Gastroesophageal sphincter (tissue), 4 donors: ENCODE measurements around the gene ALDH6A1. TPM values are rescaled to one million over a fixed set of nuclear protein-coding genes. Genes with fewer than 3 reads are reported as not detected.

Experiments used
- ATAC-seq: fragments of 150-250 bp; one replicate; pipeline ENCODE4 v1.9.1; 2016; ENCODE audit warnings: mild to moderate bottlenecking, moderate library complexity
- H3K27ac ChIP-seq, 4 donors: fragments of 200-600 bp; sonication (generic) in 3 of 4; 1 replicate in 3 of 4; 2 replicates in 1 of 4; pipeline ENCODE4 v1.5.1; 2016 to 2019
- H3K27me3 ChIP-seq: fragments of 200-600 bp; sonication (generic); one replicate; pipeline ENCODE4 v1.5.1; 2019
- H3K36me3 ChIP-seq, 2 donors: fragments of 200-600 bp; sonication (generic); one replicate each; pipeline ENCODE4 v1.5.1; 2019; ENCODE audit warnings: control low read depth in 1 of 2
- H3K4me1 ChIP-seq, 3 donors: fragments of 200-600 bp; sonication (generic); 1 replicate in 2 of 3; 2 replicates in 1 of 3; pipeline ENCODE4 v1.5.1; 2016 to 2019; ENCODE audit warnings: control low read depth in 2 of 3
- H3K4me3 ChIP-seq, 2 donors: fragments of 200-600 bp; sonication (generic); one replicate each; pipeline ENCODE4 v1.5.1; 2019; ENCODE audit warnings: mild to moderate bottlenecking in 1 of 2, moderate library complexity in 1 of 2
- H3K9me3 ChIP-seq, 3 donors: fragments of 200-600 bp; sonication (generic); one replicate each; pipeline ENCODE4 v1.5.1; 2017 to 2019; ENCODE audit warnings: control low read depth in 2 of 3
- CTCF ChIP-seq, 4 experiments: fragments of 200-600 bp in 2 of 4; fragments of 450-650 bp in 2 of 4; sonication (generic) in 1 of 4; IDR thresholded peaks; one replicate each; pipeline ENCODE4 v1.5.1; 2017 to 2019; ENCODE audit warnings: antibody characterized with exemption in 4 of 4, mild to moderate bottlenecking in 2 of 4, moderate library complexity in 2 of 4
- EP300 ChIP-seq: sonication (generic); formaldehyde crosslinking; IDR thresholded peaks from one replicate; pipeline ENCODE4 v1.6.1; 2017; ENCODE audit warnings: antibody characterized with exemption, mild to moderate bottlenecking
- POLR2A ChIP-seq, 2 donors: fragments of 450-650 bp; IDR thresholded peaks; one replicate each; pipeline ENCODE4 v1.6.1; 2017; ENCODE audit warnings: antibody characterized with exemption in 2 of 2, mild to moderate bottlenecking in 2 of 2, moderate library complexity in 1 of 2
- POLR2AphosphoS5 ChIP-seq: sonication (generic); formaldehyde crosslinking; IDR thresholded peaks from one replicate; pipeline ENCODE4 v1.6.1; 2017; ENCODE audit warnings: antibody characterized with exemption
- WGBS, 2 donors: methylation state at CpG; one replicate each; pipeline ENCODE4 v1.1.5; 2018; ENCODE audit warnings: low coverage in 1 of 2; 5-methylcytosine and 5-hydroxymethylcytosine counted together
- total RNA-seq, 4 donors: library from RNA; depleted of rRNA; stranded (reverse); fragments of >200 nt; gene quantifications; one replicate each; pipeline ENCODE4 v1.1.0, GENCODE V29; 2016

ALDH6A1 gene
- total RNA-seq, 4 donors from 2014 or later, result 47.9 to 70.5 (median 61.3) TPM

GRCh38 chr14:74062809-74063150 is 21.5 kb downstream of the ALDH6A1 start:
- ATAC-seq, result no peak
- Histone ChIP-seq H3K9me3 (peaks cover 0 to 2% (median 0%) of the 10 kb centered on the region in 3 donors), H3K4me1 (no peaks in the 10 kb centered on the region), H3K27me3 (no peaks in the 10 kb centered on the region), H3K4me3 (no peak overlapping the region), H3K36me3 (peaks cover 0 to 100% of the 10 kb centered on the region in 2 donors), H3K27ac (no peak overlapping the region)
- no peak for TF ChIP-seq POLR2A (IDR thresholded peaks at IDR 0.05)
- TF ChIP-seq POLR2AphosphoS5, result no peak
- no peak for TF ChIP-seq EP300
- TF ChIP-seq CTCF (IDR thresholded peaks at IDR 0.05), result no peak
- WGBS, 2 donors, result 92% methylated on average over 2 of the region's 2 CpGs; no CpG with 5 or more reads in 1 of the 2 donors

- WGBS, 2 donors, result 64 to 76% methylated on average over 3 of the region's 3 CpGs
- H3K4me1 ChIP-seq, result no peaks in the 10 kb centered on the region
- no peak overlapping the region for H3K4me3 ChIP-seq
- H3K9me3 ChIP-seq, result no peaks in the 10 kb centered on the region
- TF ChIP-seq EP300 (no peak), CTCF (IDR thresholded peaks at IDR 0.05) (no peak), POLR2A (IDR thresholded peaks at IDR 0.05) (no peak), POLR2AphosphoS5 (no peak)
- no peak overlapping the region for H3K27ac ChIP-seq
- ATAC-seq, result no peak
- no peaks in the 10 kb centered on the region for H3K27me3 ChIP-seq
- peaks cover 0 to 42% of the 10 kb centered on the region in 2 donors for H3K36me3 ChIP-seq
Observed at GRCh38 chr14:74049876-74050495, 34.3 kb downstream of the ALDH6A1 start.

GRCh38 chr14:74048281-74048680 is 36.0 kb downstream of the ALDH6A1 start:
- ATAC-seq, result no peak
- WGBS, 2 donors, result 47 to 52% methylated on average over 2 to 3 of the region's 3 CpGs

DNA sequence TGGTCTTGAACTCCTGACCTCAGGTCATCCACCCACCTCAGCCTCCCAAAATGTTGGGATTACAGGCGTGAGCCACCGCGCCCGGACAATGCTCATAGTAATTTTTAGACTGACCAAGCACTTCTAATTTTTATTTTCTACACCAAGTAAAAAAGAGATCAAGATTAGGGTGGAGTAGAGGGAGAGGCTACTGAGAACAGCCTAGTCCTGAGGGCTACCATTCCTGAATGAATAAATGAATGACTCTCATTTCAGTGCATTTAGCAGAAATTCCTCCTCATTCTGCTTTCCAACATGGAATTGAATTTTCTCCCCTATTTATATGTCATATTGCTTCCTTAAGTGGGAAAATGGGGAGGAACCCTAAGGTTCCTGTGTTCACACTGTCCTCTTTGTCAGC is 38.7 kb downstream of the ALDH6A1 start:
- Histone ChIP-seq H3K4me1 (no peaks in the 10 kb centered on the region), H3K9me3 (no peaks in the 10 kb centered on the region), H3K27me3 (no peaks in the 10 kb centered on the region), H3K36me3 (peaks cover 0 to 50% of the 10 kb centered on the region in 2 donors), H3K27ac (no peak overlapping the region), H3K4me3 (no peak overlapping the region)
- WGBS, 2 donors, result 96 to 100% methylated on average over 4 of the region's 4 CpGs
- TF ChIP-seq POLR2AphosphoS5 (no peak), CTCF (IDR thresholded peaks at IDR 0.05) (no peak), POLR2A (IDR thresholded peaks at IDR 0.05) (no peak), EP300 (no peak)
- ATAC-seq, result no peak

More at GRCh38 chr14:74048281-74048680, 36.0 kb downstream of the ALDH6A1 start:
- Histone ChIP-seq H3K4me1 (no peaks in the 10 kb centered on the region), H3K4me3 (no peak overlapping the region), H3K9me3 (no peaks in the 10 kb centered on the region), H3K27me3 (no peaks in the 10 kb centered on the region), H3K36me3 (peaks cover 0 to 47% of the 10 kb centered on the region in 2 donors), H3K27ac (no peak overlapping the region)
- TF ChIP-seq CTCF (IDR thresholded peaks at IDR 0.05), result no peak
- TF ChIP-seq POLR2AphosphoS5, result no peak
- TF ChIP-seq EP300, result no peak
- no peak for TF ChIP-seq POLR2A (IDR thresholded peaks at IDR 0.05)

GRCh38 chr14:74042296-74042695 is 42.0 kb downstream of the ALDH6A1 start:
- Histone ChIP-seq H3K9me3 (no peaks in the 10 kb centered on the region), H3K4me1 (no peaks in the 10 kb centered on the region), H3K36me3 (peaks cover 0 to 34% of the 10 kb centered on the region in 2 donors), H3K27me3 (no peaks in the 10 kb centered on the region), H3K4me3 (no peak overlapping the region), H3K27ac (no peak overlapping the region)
- 46 to 66% methylated on average over 2 of the region's 2 CpGs for WGBS, 2 donors
- no peak for TF ChIP-seq POLR2A (IDR thresholded peaks at IDR 0.05)
- no peak for TF ChIP-seq EP300
- TF ChIP-seq CTCF (IDR thresholded peaks at IDR 0.05), result no peak
- TF ChIP-seq POLR2AphosphoS5, result no peak
- no peak for ATAC-seq
